Endothelial cell of umbilical vein (primary cell): Measurements from ENCODE around the gene MAPKAP1. TPM values are rescaled to one million over a fixed set of nuclear protein-coding genes. Genes with fewer than 3 reads are reported as not detected.

Experiments used
- BruUV-seq: library from RNA; stranded (reverse); fragments of 400-500 nt; replicated peaks from 2 replicates; lab custom pipeline; 2021; lab: Mats Ljungman, UMichigan
- CTCF ChIA-PET: fragments of 300-600, 350-600 bp; sonication (Branson Sonifier 250); formaldehyde crosslinking; loops from one replicate; lab custom pipeline; 2021; ENCODE audit warnings: antibody characterized with exemption, inconsistent platforms; lab: Charles Lee
- POLR2A ChIA-PET: fragments of 300-600, 350-600 bp; sonication (Branson Sonifier 250); formaldehyde crosslinking; loops from one replicate; lab custom pipeline; 2021; ENCODE audit warnings: antibody characterized with exemption, inconsistent platforms; lab: Charles Lee
- DNase-seq: peaks from one replicate; pipeline ENCODE4 v3.0.0-alpha.2; 2011; ENCODE audit warnings: low read depth, low spot score
- FAIRE-seq: peaks from 2 replicates; lab custom pipeline; 2011; peaks lifted over from hg19 to GRCh38; lab: Jason Lieb, UNC
- H2AFZ ChIP-seq: 2 replicates; pipeline ENCODE4 v1.6.0; 2012; ENCODE audit warnings: low read depth, low read length, control low read depth, inconsistent platforms
- H3K27ac ChIP-seq: 2 replicates; pipeline ENCODE4 v1.5.1; 2011; ENCODE audit warnings: low read depth, mild to moderate bottlenecking, control low read depth, low read length, moderate library complexity; ENCODE audit not compliant: insufficient read depth
- H3K27me3 ChIP-seq, 2 experiments: 2 replicates each; pipeline versions ENCODE4 v1.6.0 to v1.6.1; 2011; ENCODE audit warnings: low read length in 2 of 2, mixed read lengths in 1 of 2; ENCODE audit not compliant: control insufficient read depth in 2 of 2, insufficient read depth in 2 of 2
- H3K36me3 ChIP-seq, 2 experiments: 2 replicates in 1 of 2; 3 replicates in 1 of 2; pipeline ENCODE4 v1.5.1; 2011; ENCODE audit warnings: low read length in 2 of 2, mild to moderate bottlenecking in 1 of 2, moderate library complexity in 1 of 2; ENCODE audit not compliant: control insufficient read depth in 2 of 2, insufficient read depth in 2 of 2; ENCODE audit errors: extremely low read depth in 1 of 2
- H3K4me1 ChIP-seq: 3 replicates; pipeline ENCODE4 v1.5.1; 2011; ENCODE audit warnings: mild to moderate bottlenecking, low read length; ENCODE audit not compliant: control insufficient read depth, insufficient read depth; ENCODE audit errors: extremely low read depth
- H3K4me2 ChIP-seq: 2 replicates; pipeline ENCODE4 v1.6.1; 2011; ENCODE audit warnings: low read length, control low read depth, mixed read lengths; ENCODE audit not compliant: insufficient read depth
- H3K4me3 ChIP-seq, 3 experiments: fragments of 200-600 bp in 1 of 3; sonication (generic), shearing (Covaris generic) in 1 of 3; replicated peaks in 1 of 3; 2 replicates each; pipeline ENCODE4 v1.5.1; 2011 to 2016; ENCODE audit warnings: control low read depth in 3 of 3, low read length in 3 of 3, mild to moderate bottlenecking in 2 of 3, inconsistent platforms in 1 of 3, low read depth in 1 of 3, moderate library complexity in 1 of 3; ENCODE audit not compliant: insufficient read depth in 1 of 3
- H3K79me2 ChIP-seq: 2 replicates; pipeline ENCODE4 v1.6.0; 2012; ENCODE audit warnings: low read length, inconsistent platforms; ENCODE audit not compliant: control insufficient read depth, insufficient read depth
- H3K9ac ChIP-seq: replicated peaks from 2 replicates; pipeline ENCODE3; 2011; ENCODE audit warnings: low read length, control low read depth; ENCODE audit not compliant: insufficient read depth; ENCODE audit errors: extremely low read depth
- H3K9me1 ChIP-seq: replicated peaks from 3 replicates; pipeline ENCODE4 v1.6.0; 2011; ENCODE audit warnings: mild to moderate bottlenecking, low read length; ENCODE audit not compliant: control insufficient read depth, insufficient read depth; ENCODE audit errors: extremely low read depth
- H3K9me3 ChIP-seq: replicated peaks from 2 replicates; pipeline ENCODE4 v1.5.1; 2012; ENCODE audit warnings: low read length, inconsistent platforms; ENCODE audit not compliant: control insufficient read depth, insufficient read depth
- H4K20me1 ChIP-seq: replicated peaks from 2 replicates; pipeline ENCODE3; 2011; ENCODE audit warnings: mild to moderate bottlenecking, low read length; ENCODE audit not compliant: control insufficient read depth, insufficient read depth; ENCODE audit errors: extremely low read depth
- EZH2 ChIP-seq: IDR thresholded peaks from 2 replicates; pipeline ENCODE4 v1.6.1; 2012; ENCODE audit warnings: borderline replicate concordance, low read depth, mild to moderate bottlenecking, moderate library complexity, low read length, inconsistent platforms; ENCODE audit not compliant: severe bottlenecking
- FOS ChIP-seq: IDR thresholded peaks from 2 replicates; pipeline ENCODE4 v1.6.1; 2011; ENCODE audit warnings: mild to moderate bottlenecking, low read length, moderate library complexity, borderline replicate concordance; ENCODE audit not compliant: insufficient read depth
- GATA2 ChIP-seq: IDR thresholded peaks from 2 replicates; pipeline ENCODE4 v1.7.0; 2011; ENCODE audit warnings: low read depth, mild to moderate bottlenecking, moderate library complexity, mixed read lengths, low read length; ENCODE audit not compliant: insufficient read length, insufficient read depth
- JUN ChIP-seq: IDR thresholded peaks from 2 replicates; pipeline ENCODE4 v1.6.1; 2011; ENCODE audit warnings: borderline replicate concordance, low read depth; ENCODE audit not compliant: insufficient read length, insufficient read depth
- MAX ChIP-seq: IDR thresholded peaks from 2 replicates; pipeline ENCODE4 v1.6.1; 2011; ENCODE audit not compliant: insufficient read depth, insufficient read length
- POLR2A ChIP-seq: IDR thresholded peaks from 2 replicates; pipeline ENCODE4 v1.6.1; 2012; ENCODE audit warnings: low read depth, mild to moderate bottlenecking, control low read depth, low read length
- POLR2AphosphoS5 ChIP-seq: IDR thresholded peaks from 2 replicates; pipeline ENCODE4 v1.6.1; 2012; ENCODE audit warnings: low read depth, mild to moderate bottlenecking, control low read depth, low read length, moderate library complexity; ENCODE audit not compliant: insufficient read depth
- dilution Hi-C: fragments of 300-500 bp; cut with MboI; formaldehyde crosslinking; loops from one replicate; pipeline ENCODE4 v1.15.0; 2019; ENCODE audit warnings: low sequenced_read_pairs; ENCODE audit not compliant: extremely low pct_ligation_motif_present
- intact Hi-C: fragments of 100-400 bp; cut with micrococcal nuclease; formaldehyde crosslinking; loops from one replicate; pipeline ENCODE4 v1.10.0; 2022
- polyA plus RNA-seq, 4 experiments: library from polyadenylated mRNA; depleted of rRNA in 3 of 4; stranded (reverse) in 3 of 4; unstranded in 1 of 4; fragments of >200 nt; gene quantifications; 2 replicates each; pipeline versions ENCODE4 v1.2.1 to v1.2.3, GENCODE V29; 2011 to 2012; ENCODE audit warnings: missing spikeins in 1 of 4
- total RNA-seq: library from RNA; stranded (reverse); gene quantifications from 2 replicates; pipeline ENCODE4 v1.2.3, GENCODE V29; 2021
- TF ChIP-seq, protein P1 (sequence below), 2 donors: IDR thresholded peaks; 1 replicate in 1 of 2; 2 replicates in 1 of 2; pipeline ENCODE4 v1.5.1; 2011; ENCODE audit warnings: low read length in 2 of 2, mild to moderate bottlenecking in 2 of 2, moderate library complexity in 2 of 2, control low read depth in 1 of 2, inconsistent platforms in 1 of 2, low read depth in 1 of 2; ENCODE audit not compliant: insufficient read depth in 1 of 2; ENCODE audit errors: extremely low read depth in 1 of 2

MAPKAP1 gene
- total and polyA plus RNA-seq, 2 donors (not counting 3 experiments of a cell fraction or from before 2014, with no cell fraction given) = 61.9 to 99.1 TPM

GRCh38 chr9:125747765-125748445 is 40.9 kb upstream of the MAPKAP1 start:
- peaks cover 3 to 4% of the 10 kb centered on the region in 2 experiments for H3K27me3 ChIP-seq
- POLR2A ChIA-PET = no interaction called here
- peak overlapping the region; percentile 98 for H2AFZ ChIP-seq
- peak overlapping the region; percentile 66 to 92 (median 86) for H3K4me3 ChIP-seq
- peak overlapping the region; percentile 57 for H3K9ac ChIP-seq
- peak overlapping the region; percentile 19 for H3K27ac ChIP-seq
- no peaks in the 10 kb centered on the region for H3K9me1 ChIP-seq
- H3K4me1 ChIP-seq = peaks cover 24% of the 10 kb centered on the region
- peak; percentile 52 for DNase-seq
- H3K4me2 ChIP-seq = peak overlapping the region; percentile 89
- peak; percentile 32 for TF ChIP-seq POLR2AphosphoS5
- peak; percentile 27 for TF ChIP-seq POLR2A
- no peak for TF ChIP-seq JUN
- TF ChIP-seq, protein P1, sequence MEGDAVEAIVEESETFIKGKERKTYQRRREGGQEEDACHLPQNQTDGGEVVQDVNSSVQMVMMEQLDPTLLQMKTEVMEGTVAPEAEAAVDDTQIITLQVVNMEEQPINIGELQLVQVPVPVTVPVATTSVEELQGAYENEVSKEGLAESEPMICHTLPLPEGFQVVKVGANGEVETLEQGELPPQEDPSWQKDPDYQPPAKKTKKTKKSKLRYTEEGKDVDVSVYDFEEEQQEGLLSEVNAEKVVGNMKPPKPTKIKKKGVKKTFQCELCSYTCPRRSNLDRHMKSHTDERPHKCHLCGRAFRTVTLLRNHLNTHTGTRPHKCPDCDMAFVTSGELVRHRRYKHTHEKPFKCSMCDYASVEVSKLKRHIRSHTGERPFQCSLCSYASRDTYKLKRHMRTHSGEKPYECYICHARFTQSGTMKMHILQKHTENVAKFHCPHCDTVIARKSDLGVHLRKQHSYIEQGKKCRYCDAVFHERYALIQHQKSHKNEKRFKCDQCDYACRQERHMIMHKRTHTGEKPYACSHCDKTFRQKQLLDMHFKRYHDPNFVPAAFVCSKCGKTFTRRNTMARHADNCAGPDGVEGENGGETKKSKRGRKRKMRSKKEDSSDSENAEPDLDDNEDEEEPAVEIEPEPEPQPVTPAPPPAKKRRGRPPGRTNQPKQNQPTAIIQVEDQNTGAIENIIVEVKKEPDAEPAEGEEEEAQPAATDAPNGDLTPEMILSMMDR (IDR thresholded peaks at IDR 0.05; ENCODE audit: extremely low read depth in 1 of 2, insufficient read depth in 1 of 2, low read depth in 1 of 2, low read length in 2 of 2) = no peak
- TF ChIP-seq FOS = no peak
- no peak for TF ChIP-seq MAX
- no peak for TF ChIP-seq GATA2
- TF ChIP-seq EZH2 = no peak
- CTCF ChIA-PET = interaction anchor here (1.2 to 1.3 kb wide), 3 partner anchors 11 to 198 kb away, joined by 3 to 6 read pairs (median 5); no protein-coding TSS in a partner anchor
- BruUV-seq = no TSS peak
- peaks cover 40% of the 10 kb centered on the region for H3K79me2 ChIP-seq
- no peak for FAIRE-seq
- H3K9me3 ChIP-seq = no peaks in the 10 kb centered on the region
- H4K20me1 ChIP-seq = no peaks in the 10 kb centered on the region
- H3K36me3 ChIP-seq = peaks cover 0 to 3% of the 10 kb centered on the region in 2 experiments
- dilution Hi-C loops = no loop called here
- intact Hi-C loops = loop anchor here (1.0 to 5.0 kb wide), 4 partner anchors 41 to 481 kb away; partner anchors contain the start of gene MAPKAP1
